GM19351 (cell line): ENCODE results near the gene DONSON.
A peak's percentile ranks its signal among the peaks of the same experiment; 100 is the strongest.

Source experiments
- ATAC-seq: cut with Tn5 transposase; IDR thresholded peaks from one replicate; pipeline ENCODE4 v1.9.1; 2021; ENCODE audit warnings: mild to moderate bottlenecking, moderate library complexity; ENCODE audit not compliant: unreplicated experiment

DONSON gene

GRCh38 chr21:33541756-33542639 lies 46.5 kb downstream of the DONSON start, which contains the start of gene GART:
GART (minus strand) TSS chr21:33542117; CDS start chr21:33539315, 2,802 bp downstream.
- peak; percentile 58 for ATAC-seq

GRCh38 chr21:33541105-33541711 lies 47.3 kb downstream of the DONSON start:
- ATAC-seq, result no peak

GRCh38 chr21:33540711-33541104 lies 47.8 kb downstream of the DONSON start:
- ATAC-seq, result no peak

GRCh38 chr21:33539616-33540015 lies 48.9 kb downstream of the DONSON start:
- ATAC-seq, result no peak

- ATAC-seq, result no peak
These were observed 51.3 kb downstream of the DONSON start for GRCh38 chr21:33537212-33537611.

GRCh38 chr21:33531007-33531406 lies 57.5 kb downstream of the DONSON start:
- no peak for ATAC-seq
